Urothelium cell line (cell line): Measurements from ENCODE around the gene VPS13D.
"Not testable (repeated sequence)": the region's sequence is repeated elsewhere in the genome, so short reads cannot be mapped to it uniquely, and the experiment has no call there.

Experiments
- DNase-seq: peaks from one replicate; pipeline ENCODE4 v3.0.0; 2011; ENCODE audit warnings: low spot score, mixed read lengths
- FAIRE-seq: peaks from 2 replicates; lab custom pipeline; 2011; peaks lifted over from hg19 to GRCh38; lab: Jason Lieb, UNC

The VPS13D gene

DNA sequence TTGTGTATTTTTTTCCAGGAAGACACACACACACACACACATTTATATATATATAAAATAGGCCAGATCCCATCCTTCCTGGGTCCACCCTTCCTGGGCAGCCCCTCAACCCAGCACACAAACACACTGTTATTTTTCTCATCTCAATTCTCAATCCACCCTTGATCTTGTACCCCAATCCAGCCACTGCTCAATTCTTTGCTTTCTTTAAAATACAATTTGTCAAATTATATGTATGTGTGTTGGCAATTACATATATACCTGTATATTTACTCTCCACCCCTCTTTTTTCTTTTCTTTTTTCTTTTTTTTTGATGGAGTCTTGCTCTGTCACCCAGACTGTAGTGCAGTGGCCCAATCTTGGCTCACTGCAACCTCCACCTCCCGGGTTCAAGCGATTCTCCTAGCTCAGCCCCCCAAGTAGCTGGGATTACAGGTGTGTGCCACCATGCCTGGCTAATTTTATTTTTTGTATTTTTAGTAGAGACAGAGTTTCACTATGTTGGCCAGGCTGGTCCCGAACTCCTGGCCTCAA, 299.9 kb downstream of the VPS13D start:
- no peak for DNase-seq
- FAIRE-seq: no peak

GRCh38 chr1:12530462-12531178, 300.8 kb downstream of the VPS13D start:
- FAIRE-seq (no peak), DNase-seq (no peak)

DNA sequence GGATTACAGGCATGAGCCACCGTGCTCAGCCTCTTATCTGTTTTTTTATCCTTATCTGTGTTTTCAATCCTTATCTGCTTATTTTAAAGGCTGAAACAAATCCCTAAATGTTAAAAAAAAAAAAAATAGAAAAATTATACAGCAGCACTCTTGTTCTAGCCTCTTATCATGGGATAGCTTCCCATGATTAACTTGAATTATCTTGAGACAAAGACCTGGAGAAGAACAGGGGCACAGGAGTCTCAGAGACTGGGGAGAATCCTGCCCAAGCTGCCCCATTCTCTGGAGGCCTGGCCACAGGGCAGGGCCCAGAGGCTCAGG, 301.3 kb downstream of the VPS13D start:
- DNase-seq (no peak), FAIRE-seq (no peak)

GRCh38 chr1:12532405-12533315, 302.8 kb downstream of the VPS13D start:
- FAIRE-seq: no peak
- no peak for DNase-seq

DNA sequence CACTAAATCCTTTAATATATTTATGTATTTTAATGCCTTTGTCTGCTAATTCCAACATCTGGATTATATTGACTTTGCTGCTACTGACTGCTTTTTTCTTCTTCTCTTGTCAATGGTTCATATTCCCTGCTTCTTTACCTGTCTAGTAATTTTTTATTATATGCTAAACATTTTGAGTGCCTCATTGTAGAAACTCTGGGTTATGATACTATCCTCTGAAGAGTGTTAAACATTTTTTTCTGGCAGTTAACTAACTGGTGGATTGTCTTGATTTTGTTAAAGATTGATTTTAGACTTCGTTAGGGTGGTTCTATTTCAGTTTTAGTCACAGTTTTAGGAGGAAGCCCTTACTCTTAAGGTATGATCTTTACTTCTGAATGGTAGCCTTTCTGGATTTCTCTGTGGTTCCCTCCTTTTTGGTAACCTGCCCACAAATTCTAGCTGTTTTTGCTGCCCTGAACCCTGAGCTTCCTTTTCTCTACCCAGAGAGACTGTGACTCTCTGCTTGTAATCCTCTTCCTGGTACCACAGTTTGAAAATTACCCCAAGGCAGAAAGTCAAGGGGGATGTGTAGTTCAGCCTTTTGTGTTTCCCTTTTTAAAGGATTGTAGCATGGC, 306.3 kb downstream of the VPS13D start:
- DNase-seq (no peak), FAIRE-seq (no peak)

DNA sequence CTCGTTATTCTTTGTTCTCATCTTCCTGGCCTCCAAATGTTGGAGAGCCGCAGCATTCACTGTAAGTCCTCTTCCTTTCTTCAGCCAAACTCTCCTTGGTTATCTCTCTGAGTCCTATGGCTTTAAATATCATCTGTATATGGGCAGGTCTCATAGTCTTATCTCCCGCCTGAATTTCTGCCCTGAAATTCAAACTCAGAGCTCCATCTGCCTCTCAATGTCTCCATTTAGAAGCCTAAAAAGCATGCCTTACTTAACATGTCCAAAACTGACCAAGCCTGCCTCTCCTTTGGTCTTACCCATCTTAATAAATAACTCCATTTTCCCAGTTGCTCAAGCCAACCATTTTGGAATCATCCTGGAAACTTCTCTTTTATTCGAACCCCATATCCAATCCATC, 307.5 kb downstream of the VPS13D start:
- DNase-seq (no peak), FAIRE-seq (no peak)

DNA sequence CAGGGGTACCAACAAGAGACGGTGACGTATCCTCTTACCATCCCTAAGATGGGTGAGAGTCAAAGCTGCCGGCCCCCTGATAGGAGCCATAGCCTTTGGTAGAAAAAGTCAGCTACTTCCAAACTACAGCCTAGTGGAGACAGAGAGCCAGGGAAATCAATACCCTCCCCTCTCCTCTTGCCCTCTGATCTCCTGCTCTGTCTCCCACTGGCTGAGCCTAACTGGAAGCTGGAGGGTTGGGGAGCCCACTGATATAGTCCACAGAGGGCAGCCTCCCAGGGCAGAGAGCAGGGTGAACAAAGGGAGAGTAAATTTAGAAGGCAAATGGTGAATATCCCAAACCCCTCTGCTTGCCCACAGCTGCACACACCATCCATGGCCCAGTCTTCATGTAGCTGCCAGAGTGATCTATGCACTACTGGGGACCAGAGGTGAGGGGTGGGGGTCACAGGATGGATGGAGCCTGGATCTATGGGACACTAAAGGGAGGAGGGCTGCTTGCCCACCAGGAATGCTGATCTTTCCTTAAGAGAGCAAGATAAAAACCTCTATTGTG, 308.2 kb downstream of the VPS13D start:
- DNase-seq: no peak
- no peak for FAIRE-seq

DNA sequence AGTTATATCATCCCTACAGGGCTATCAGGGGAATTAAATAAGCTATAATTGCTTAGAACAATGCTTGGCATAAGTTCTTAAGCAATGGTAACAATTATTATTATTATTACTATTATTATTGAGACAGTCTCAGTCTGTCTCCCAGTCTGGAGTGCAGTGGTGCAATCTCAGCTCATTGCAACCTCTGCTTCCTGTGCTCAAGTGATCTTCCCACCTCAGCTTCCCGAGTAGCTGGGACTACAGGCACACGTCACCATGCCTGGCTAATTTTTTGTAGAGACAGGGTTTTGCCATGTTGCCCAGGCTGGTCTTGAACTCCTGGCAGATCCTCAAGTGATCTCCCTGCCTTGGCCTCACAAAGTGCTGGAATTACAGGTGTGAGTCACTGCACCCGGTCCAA, 308.7 kb downstream of the VPS13D start:
- not testable (repeated sequence) for FAIRE-seq, DNase-seq

GRCh38 chr1:12539320-12539704, 309.5 kb downstream of the VPS13D start:
- DNase-seq (no peak), FAIRE-seq (no peak)

DNA sequence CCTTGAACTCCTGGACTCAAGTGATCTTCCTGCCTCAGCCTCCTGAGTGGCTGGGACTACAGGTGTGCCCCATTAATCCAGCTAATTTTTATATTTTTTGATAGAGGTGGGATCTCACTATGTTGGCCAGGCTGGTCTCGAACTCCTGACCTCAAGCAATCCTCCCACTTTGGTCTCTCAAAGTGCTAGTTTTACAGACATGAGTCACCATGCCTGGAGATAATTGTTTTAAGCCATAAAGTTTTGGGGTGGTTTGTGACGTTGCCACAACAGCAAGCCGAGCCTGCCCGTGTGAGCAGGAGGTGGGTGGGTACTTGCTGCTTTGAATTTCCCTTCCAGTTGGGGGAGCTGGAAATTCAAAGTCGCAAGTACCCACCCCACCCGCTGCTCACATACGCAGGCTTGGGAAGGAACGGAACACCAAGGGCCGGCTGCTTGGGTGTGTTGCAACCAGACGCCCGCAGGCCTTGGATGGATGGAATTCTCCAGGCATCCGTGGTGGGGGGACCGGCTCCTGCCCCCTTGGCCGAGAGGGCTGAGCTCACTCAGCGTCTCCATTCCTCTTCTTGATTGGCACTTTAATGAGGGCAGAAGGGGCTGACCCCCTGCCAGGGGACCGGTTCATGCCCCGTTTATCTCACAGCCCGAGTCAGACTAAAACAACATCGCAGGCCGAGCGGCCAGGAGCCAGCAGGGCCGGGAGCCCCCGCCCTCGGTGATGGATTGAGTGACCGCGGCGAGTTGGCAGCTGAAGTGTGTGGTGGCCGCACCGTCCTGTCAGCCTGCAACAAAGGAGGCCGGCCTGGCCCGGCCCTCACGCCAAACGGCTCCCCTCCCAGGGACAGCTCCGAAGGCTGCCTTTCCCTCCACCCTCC, 310.1 kb downstream of the VPS13D start:
- DNase-seq: no peak
- FAIRE-seq: no peak

DNA sequence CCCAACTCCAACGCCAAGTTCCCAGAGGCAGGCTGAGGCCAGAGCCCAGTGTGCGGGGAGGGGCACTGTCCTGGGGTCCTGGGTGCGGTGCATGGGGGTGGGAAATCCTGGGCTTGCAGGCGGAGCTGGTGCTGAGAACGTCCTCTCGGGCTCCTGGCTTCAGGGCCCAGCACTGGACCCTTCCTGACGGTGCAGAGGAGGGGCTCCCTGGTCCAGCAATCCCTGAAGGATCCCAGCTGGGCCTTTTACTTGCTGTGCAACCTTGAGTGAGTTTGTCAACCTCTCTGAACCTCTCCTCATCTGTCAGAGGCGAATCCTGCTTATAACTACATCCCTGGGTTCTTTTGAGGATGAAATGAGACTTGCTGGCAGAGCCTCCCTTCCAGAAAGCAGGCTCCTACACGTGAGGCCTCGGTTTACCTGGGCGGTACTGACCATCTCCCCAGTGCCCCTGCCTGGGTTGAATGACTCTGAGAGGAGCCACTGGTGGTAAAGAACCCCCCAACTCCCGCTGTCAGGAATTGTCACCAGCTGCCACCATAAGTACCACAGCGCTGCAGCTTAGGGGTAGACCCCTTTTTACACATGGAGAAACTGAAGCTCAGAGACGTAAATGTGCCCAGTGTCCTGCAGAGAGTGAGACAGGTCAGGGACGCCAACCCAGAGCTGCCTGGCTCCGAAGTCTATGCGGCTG, 310.9 kb downstream of the VPS13D start:
- DNase-seq (no peak), FAIRE-seq (no peak)

DNA sequence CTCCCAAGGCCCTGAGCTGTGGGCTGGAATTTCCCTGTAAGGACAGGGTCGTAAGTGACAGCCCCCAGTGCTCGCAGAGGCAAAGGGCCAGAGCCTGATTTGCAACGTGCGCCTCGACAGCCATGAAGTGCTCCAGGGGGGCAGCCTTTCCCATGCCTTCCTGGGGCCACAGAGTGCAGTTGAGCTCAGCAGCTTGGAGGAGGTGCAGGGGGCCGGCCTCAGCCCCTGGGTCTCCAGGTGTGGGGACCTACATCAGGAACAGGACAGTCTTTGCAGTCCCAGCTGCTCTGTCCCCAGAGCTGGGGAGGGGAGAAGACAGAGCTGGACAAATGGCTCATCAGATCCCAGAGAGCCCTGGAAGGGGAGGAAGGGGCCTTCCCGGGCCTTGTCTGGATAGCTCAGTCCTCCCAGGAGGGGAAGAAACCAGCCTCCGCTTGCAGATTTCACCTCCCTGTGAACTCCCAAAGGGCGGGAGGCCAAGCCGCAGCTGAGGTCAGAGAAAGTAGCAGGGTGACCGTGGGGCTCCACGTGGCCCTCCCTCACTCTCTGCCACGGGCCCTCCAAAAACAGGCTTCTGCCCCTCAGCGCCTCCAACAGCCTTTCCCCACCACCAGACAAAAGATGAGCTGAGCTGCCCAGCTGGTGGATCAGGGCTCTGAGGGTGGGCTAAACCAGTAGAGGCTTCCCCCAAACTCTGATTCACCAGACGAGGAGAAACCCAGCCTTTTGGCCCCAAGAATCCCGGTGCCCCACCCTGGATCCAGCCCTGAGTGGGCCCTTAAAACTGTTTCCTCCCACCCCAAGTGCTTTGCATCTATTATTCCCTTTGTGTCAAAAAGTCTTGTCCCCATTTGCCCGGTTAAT, 311.7 kb downstream of the VPS13D start:
- no peak for DNase-seq
- no peak for FAIRE-seq

DNA sequence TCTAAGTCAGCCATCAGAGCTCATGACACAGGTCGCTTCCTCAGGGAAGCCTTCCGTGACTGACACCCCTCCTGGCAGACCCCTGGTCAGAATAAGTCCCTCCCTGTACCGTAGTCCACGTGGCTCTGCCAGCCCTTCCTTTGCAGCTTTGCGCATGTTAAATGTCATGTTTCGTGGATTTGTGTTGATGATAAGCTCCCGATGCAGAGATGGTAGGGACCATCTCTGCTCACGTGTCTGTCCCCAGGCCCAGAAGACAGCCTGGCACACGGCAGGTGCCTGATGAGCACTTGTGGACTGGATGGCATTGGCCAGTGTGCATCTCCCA, 312.3 kb downstream of the VPS13D start:
- peak; percentile 62 for FAIRE-seq
- no peak for DNase-seq

- DNase-seq (no peak), FAIRE-seq (no peak)
These were observed 313.1 kb downstream of the VPS13D start for GRCh38 chr1:12542616-12543592.

DNA sequence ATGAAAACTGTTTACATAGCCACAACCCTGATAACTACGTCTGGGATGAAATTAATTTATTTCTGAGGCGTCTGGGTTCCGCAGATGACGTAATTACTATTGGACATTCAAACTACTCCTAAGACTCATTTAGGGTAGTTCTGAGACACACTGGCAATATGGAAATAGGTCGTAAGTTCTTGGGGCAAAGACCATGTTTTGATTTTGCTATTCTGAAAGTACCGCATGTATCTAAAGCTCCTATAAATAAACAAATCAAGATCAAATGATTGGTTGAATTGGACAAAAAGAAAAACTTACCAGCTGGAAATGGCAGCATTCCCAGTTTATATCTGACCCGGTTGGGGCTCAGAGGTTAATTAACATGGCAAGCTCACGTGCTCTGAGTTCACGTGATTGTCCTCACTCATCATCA, 313.9 kb downstream of the VPS13D start:
- FAIRE-seq (no peak), DNase-seq (no peak)

GRCh38 chr1:12544357-12544756, 314.5 kb downstream of the VPS13D start:
- FAIRE-seq (no peak), DNase-seq (no peak)

GRCh38 chr1:12544992-12545391, 315.2 kb downstream of the VPS13D start:
- FAIRE-seq (no peak), DNase-seq (no peak)
